Suprapubic skin (tissue), 2 donors: ENCODE results near the gene ELK4.

ENCODE experiments used
- EP300 ChIP-seq: sonication (generic); formaldehyde crosslinking; IDR thresholded peaks from one replicate; pipeline ENCODE4 v1.6.1; 2017; ENCODE audit warnings: antibody characterized with exemption
- POLR2A ChIP-seq, 2 donors: fragments of 450-650 bp; IDR thresholded peaks; one replicate each; pipeline ENCODE4 v1.6.1; 2017; ENCODE audit warnings: antibody characterized with exemption in 2 of 2, mild to moderate bottlenecking in 2 of 2, moderate library complexity in 2 of 2

DNA sequence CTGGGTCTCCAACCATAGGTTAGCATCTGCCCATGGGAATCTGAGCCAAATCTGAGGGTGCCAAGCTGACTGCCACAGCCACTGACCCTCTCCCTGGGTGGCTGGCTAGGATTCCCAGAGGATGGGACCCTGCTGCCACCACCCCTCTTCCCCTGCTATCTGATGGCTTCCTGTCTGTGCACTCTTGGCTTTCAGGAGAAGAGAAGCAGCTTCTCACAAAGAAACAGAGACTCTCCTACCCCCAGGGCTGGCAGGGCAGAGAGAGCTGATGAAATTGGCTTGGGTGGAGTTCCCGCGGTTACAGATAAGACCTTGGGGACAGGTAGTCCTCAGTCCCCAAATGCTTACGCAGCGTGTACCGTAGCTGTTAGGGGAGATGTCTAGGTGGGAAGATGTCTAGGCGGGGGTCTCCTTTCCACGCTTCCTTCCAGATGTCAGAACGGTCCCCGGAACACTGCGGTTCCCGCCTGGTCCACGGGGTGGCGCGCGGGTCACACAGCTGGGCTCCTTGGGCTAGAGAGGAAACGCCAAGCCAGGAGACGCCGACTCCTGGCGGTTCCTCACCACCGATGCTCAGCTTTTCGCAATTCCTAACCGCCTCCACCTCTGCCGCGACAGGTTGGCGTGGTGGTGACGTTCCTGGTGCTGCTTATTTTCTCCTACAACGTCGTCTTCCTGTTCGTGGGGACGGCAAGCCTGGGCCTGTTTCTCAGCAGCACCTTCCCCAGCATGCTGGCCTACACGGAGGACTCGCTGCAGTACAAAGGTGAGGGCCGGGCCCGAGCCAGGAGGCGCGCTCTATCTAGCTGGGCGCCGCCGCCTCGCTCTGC, 40.1 kb downstream of the ELK4 start:
- TF ChIP-seq EP300 (no peak), POLR2A (IDR thresholded peaks at IDR 0.05) (no peak)
